ENCODE data around the gene RXFP4. TPM values are rescaled to one million over a fixed set of nuclear protein-coding genes. Genes with fewer than 3 reads are reported as not detected.

RXFP4 gene
- polyA plus RNA-seq, 1 donor (not counting 4 experiments of a cell fraction or from before 2014, with no cell fraction given): not detected

- no peaks in the 10 kb centered on the region for H3K36me3 ChIP-seq (ENCODE audit: control insufficient read depth in 2 of 2, extremely low read depth in 1 of 2, insufficient read depth in 2 of 2, low read length in 2 of 2)
- peak overlapping the region; percentile 97 for H3K4me2 ChIP-seq (ENCODE audit: control insufficient read depth, extremely low read depth, insufficient read depth, low read depth, low read length)
- DNase-seq (ENCODE audit: low read depth, low spot score) (no peak), FAIRE-seq (no peak)
- H4K20me1 ChIP-seq (ENCODE audit: control insufficient read depth, extremely low read depth, insufficient read depth, low read length): peaks cover 15% of the 10 kb centered on the region
- dilution Hi-C loops (cut with MboI; ENCODE audit: extremely low pct_ligation_motif_present, low sequenced_read_pairs): no loop called here
- no peak overlapping the region for H2AFZ ChIP-seq (ENCODE audit: control insufficient read depth, low read length)
- no peaks in the 10 kb centered on the region for H3K9me3 ChIP-seq (ENCODE audit: control insufficient read depth, low read depth, low read length)
- no peaks in the 10 kb centered on the region for H3K27me3 ChIP-seq (ENCODE audit: control insufficient read depth, extremely low read depth, insufficient read depth, low read length)
- TF ChIP-seq EZH2 (IDR thresholded peaks at IDR 0.05; ENCODE audit: low read length): no peak
- TF ChIP-seq, protein P1, sequence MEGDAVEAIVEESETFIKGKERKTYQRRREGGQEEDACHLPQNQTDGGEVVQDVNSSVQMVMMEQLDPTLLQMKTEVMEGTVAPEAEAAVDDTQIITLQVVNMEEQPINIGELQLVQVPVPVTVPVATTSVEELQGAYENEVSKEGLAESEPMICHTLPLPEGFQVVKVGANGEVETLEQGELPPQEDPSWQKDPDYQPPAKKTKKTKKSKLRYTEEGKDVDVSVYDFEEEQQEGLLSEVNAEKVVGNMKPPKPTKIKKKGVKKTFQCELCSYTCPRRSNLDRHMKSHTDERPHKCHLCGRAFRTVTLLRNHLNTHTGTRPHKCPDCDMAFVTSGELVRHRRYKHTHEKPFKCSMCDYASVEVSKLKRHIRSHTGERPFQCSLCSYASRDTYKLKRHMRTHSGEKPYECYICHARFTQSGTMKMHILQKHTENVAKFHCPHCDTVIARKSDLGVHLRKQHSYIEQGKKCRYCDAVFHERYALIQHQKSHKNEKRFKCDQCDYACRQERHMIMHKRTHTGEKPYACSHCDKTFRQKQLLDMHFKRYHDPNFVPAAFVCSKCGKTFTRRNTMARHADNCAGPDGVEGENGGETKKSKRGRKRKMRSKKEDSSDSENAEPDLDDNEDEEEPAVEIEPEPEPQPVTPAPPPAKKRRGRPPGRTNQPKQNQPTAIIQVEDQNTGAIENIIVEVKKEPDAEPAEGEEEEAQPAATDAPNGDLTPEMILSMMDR (optimal IDR thresholded peaks at IDR 0.05 in 1 of 3, IDR thresholded peaks at IDR 0.05 in 1 of 3, conservative IDR thresholded peaks at IDR 0.05 in 1 of 3; ENCODE audit: extremely low read depth in 1 of 3, insufficient read depth in 2 of 3, low read length in 3 of 3): no peak
- H3K9me1 ChIP-seq (ENCODE audit: control insufficient read depth, extremely low read depth, insufficient read depth, low read length): peaks cover 5% of the 10 kb centered on the region
- peak overlapping the region; percentile 87 for H3K27ac ChIP-seq (ENCODE audit: control insufficient read depth, insufficient read depth, low read length)
- peaks cover 46% of the 10 kb centered on the region for H3K79me2 ChIP-seq (ENCODE audit: control insufficient read depth, insufficient read depth, low read length)
- peak overlapping the region; percentile 75 to 90 (median 88) for H3K4me3 ChIP-seq (ENCODE audit: control insufficient read depth in 2 of 3, extremely low read depth in 1 of 3, insufficient read depth in 2 of 3, low read depth in 1 of 3, low read length in 3 of 3)
- H3K4me1 ChIP-seq (ENCODE audit: control insufficient read depth, extremely low read depth, insufficient read depth, low read length): peaks cover 82% of the 10 kb centered on the region
- H3K9ac ChIP-seq (ENCODE audit: control insufficient read depth, extremely low read depth, insufficient read depth, low read length): peak overlapping the region; percentile 92
Measured at GRCh38 chr1:155979597-155980343, 38.3 kb downstream of the RXFP4 start.

DNA sequence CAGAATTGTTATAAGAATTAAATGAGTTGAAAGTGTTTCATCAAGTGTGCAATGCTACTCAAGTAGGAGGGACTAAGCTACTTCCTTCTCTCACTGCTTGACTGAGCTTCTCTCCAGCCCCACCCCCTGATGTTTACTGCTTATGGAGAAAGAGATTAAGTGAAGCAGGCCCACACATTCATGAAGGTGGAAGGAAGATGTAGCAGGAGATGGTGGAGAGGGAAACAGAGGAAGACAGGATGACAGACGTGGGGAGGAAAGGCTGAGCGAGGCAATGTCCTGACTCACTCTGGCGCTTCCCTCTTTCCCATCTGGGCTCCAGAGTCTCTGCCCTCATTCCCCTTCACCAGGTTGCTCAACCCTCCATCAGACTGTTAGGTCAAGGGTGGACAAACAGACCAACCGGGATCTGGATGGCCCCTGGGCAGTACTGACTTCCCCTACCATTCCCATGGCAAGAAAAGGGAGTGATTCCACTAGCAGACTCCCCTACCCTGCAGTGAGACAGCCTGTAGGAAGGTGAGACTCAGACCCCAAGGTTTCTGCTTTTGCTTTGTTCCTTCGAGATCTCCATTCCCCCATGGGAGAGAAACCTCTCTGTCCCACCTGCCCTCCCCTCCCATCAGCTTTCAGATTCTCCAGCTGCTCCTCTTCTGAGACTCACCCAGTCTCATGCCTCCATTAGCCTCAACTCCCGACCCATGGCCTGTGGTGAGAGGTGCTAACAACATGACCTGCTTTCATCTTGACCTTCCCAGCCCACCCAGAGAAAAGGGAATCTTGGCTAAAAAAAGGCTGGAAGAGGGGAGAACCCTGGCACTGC lies 40.0 kb downstream of the RXFP4 start:
- H3K79me2 ChIP-seq (ENCODE audit: control insufficient read depth, insufficient read depth, low read length): peaks cover 28% of the 10 kb centered on the region

More for the DNA sequence above, 40.0 kb downstream of the RXFP4 start:
- Histone ChIP-seq H3K4me2 (ENCODE audit: control insufficient read depth, extremely low read depth, insufficient read depth, low read depth, low read length) (peak overlapping the region; percentile 97), H3K9me3 (ENCODE audit: control insufficient read depth, low read depth, low read length) (no peaks in the 10 kb centered on the region), H2AFZ (ENCODE audit: control insufficient read depth, low read length) (no peak overlapping the region), H3K9me1 (ENCODE audit: control insufficient read depth, extremely low read depth, insufficient read depth, low read length) (peaks cover 2% of the 10 kb centered on the region), H3K4me3 (ENCODE audit: control insufficient read depth in 2 of 3, extremely low read depth in 1 of 3, insufficient read depth in 2 of 3, low read depth in 1 of 3, low read length in 3 of 3) (peak overlapping the region in 1 of 3 experiments; percentile 62), H3K4me1 (ENCODE audit: control insufficient read depth, extremely low read depth, insufficient read depth, low read length) (peaks cover 66% of the 10 kb centered on the region), H4K20me1 (ENCODE audit: control insufficient read depth, extremely low read depth, insufficient read depth, low read length) (no peaks in the 10 kb centered on the region), H3K36me3 (ENCODE audit: control insufficient read depth in 2 of 2, extremely low read depth in 1 of 2, insufficient read depth in 2 of 2, low read length in 2 of 2) (no peaks in the 10 kb centered on the region), H3K27me3 (ENCODE audit: control insufficient read depth, extremely low read depth, insufficient read depth, low read length) (no peaks in the 10 kb centered on the region), H3K27ac (ENCODE audit: control insufficient read depth, insufficient read depth, low read length) (peak overlapping the region; percentile 1), H3K9ac (ENCODE audit: control insufficient read depth, extremely low read depth, insufficient read depth, low read length) (no peak overlapping the region)
- FAIRE-seq (no peak), DNase-seq (ENCODE audit: low read depth, low spot score) (no peak)
- dilution Hi-C loops (cut with MboI; ENCODE audit: extremely low pct_ligation_motif_present, low sequenced_read_pairs): no loop called here
- TF ChIP-seq, protein P1 (optimal IDR thresholded peaks at IDR 0.05 in 1 of 3, IDR thresholded peaks at IDR 0.05 in 1 of 3, conservative IDR thresholded peaks at IDR 0.05 in 1 of 3; ENCODE audit: extremely low read depth in 1 of 3, insufficient read depth in 2 of 3, low read length in 3 of 3): no peak
- no peak for TF ChIP-seq EZH2 (IDR thresholded peaks at IDR 0.05; ENCODE audit: low read length)

Data from keratinocyte (primary cell).